Measurements from ENCODE around the gene B4GALNT2. TPM values are rescaled to one million over a fixed set of nuclear protein-coding genes. Genes with fewer than 3 reads are reported as not detected.

The B4GALNT2 gene
- total RNA-seq, 1 experiment from 2014 or later, result 0.05 TPM

- TF ChIP-seq CTCF (IDR thresholded peaks at IDR 0.05; ENCODE audit: unreplicated experiment), result no peak
- Mint-ChIP-seq H3K4me1 (ENCODE audit: insufficient read depth, unreplicated experiment) (no peaks in the 10 kb centered on the region), H3K27me3 (ENCODE audit: insufficient read depth, unreplicated experiment) (peaks cover under 1% of the 10 kb centered on the region), H3K9me3 (ENCODE audit: unreplicated experiment) (no peaks in the 10 kb centered on the region), H3K4me3 (ENCODE audit: unreplicated experiment) (no peak overlapping the region), H3K27ac (ENCODE audit: low read depth, unreplicated experiment) (no peak overlapping the region), H3K36me3 (ENCODE audit: insufficient read depth, unreplicated experiment) (peaks cover 5% of the 10 kb centered on the region)
- no TSS peak for BruUV-seq (replicated peaks)
- CTCF ChIA-PET, result interaction anchor here (0.5 to 1.7 kb wide), 3 partner anchors 30 to 165 kb away, joined by 3 to 10 read pairs (median 7); no protein-coding TSS in a partner anchor
- DNase-seq (ENCODE audit: unreplicated experiment), result no peak
- intact Hi-C loops (cut with micrococcal nuclease), result loop anchor here (10.0 kb wide), 1 partner anchor 143 kb away; no protein-coding TSS in a partner anchor
- POLR2A ChIA-PET, result no interaction called here
Observed at GRCh38 chr17:49197346-49197998, 64.9 kb downstream of the B4GALNT2 start.

- no peaks in the 10 kb centered on the region for H3K4me1 Mint-ChIP-seq (ENCODE audit: insufficient read depth, unreplicated experiment)
- H3K27me3 Mint-ChIP-seq (ENCODE audit: insufficient read depth, unreplicated experiment), result peaks cover 8% of the 10 kb centered on the region
- no peak overlapping the region for H3K27ac Mint-ChIP-seq (ENCODE audit: low read depth, unreplicated experiment)
- no peaks in the 10 kb centered on the region for H3K36me3 Mint-ChIP-seq (ENCODE audit: insufficient read depth, unreplicated experiment)
- no peak for TF ChIP-seq CTCF (IDR thresholded peaks at IDR 0.05; ENCODE audit: unreplicated experiment)
- ChIA-PET CTCF (interaction anchor here (0.5 to 1.7 kb wide), 3 partner anchors 29 to 166 kb away, joined by 3 to 10 read pairs (median 7); no protein-coding TSS in a partner anchor), POLR2A (interaction anchor here (0.6 kb wide), 1 partner anchor 30 kb away, joined by 3 read pairs; no protein-coding TSS in a partner anchor)
- intact Hi-C loops (cut with micrococcal nuclease), result loop anchor here (10.0 kb wide), 1 partner anchor 143 kb away; no protein-coding TSS in a partner anchor
- BruUV-seq (replicated peaks), result no TSS peak
- H3K9me3 Mint-ChIP-seq (ENCODE audit: unreplicated experiment), result no peaks in the 10 kb centered on the region
- no peak for DNase-seq (ENCODE audit: unreplicated experiment)
- H3K4me3 Mint-ChIP-seq (ENCODE audit: unreplicated experiment), result no peak overlapping the region
Observed at GRCh38 chr17:49198211-49198610, 65.6 kb downstream of the B4GALNT2 start.

- intact Hi-C loops (cut with micrococcal nuclease), result no loop called here
- Mint-ChIP-seq H3K36me3 (ENCODE audit: insufficient read depth, unreplicated experiment) (no peaks in the 10 kb centered on the region), H3K27ac (ENCODE audit: low read depth, unreplicated experiment) (no peak overlapping the region), H3K4me1 (ENCODE audit: insufficient read depth, unreplicated experiment) (no peaks in the 10 kb centered on the region), H3K9me3 (ENCODE audit: unreplicated experiment) (no peaks in the 10 kb centered on the region), H3K27me3 (ENCODE audit: insufficient read depth, unreplicated experiment) (peaks cover 31% of the 10 kb centered on the region), H3K4me3 (ENCODE audit: unreplicated experiment) (no peak overlapping the region)
- no TSS peak for BruUV-seq (replicated peaks)
- POLR2A ChIA-PET, result no interaction called here
- CTCF ChIA-PET, result interaction anchor here (0.6 to 1.0 kb wide), 4 partner anchors 19 to 297 kb away, joined by 3 to 5 read pairs (median 3); no protein-coding TSS in a partner anchor
- no peak for TF ChIP-seq CTCF (IDR thresholded peaks at IDR 0.05; ENCODE audit: unreplicated experiment)
- DNase-seq (ENCODE audit: unreplicated experiment), result no peak
Observed at GRCh38 chr17:49200423-49201083, 68.0 kb downstream of the B4GALNT2 start.

- ChIA-PET POLR2A (no interaction called here), CTCF (no interaction called here)
- no peak for DNase-seq (ENCODE audit: unreplicated experiment)
- Mint-ChIP-seq H3K4me1 (ENCODE audit: insufficient read depth, unreplicated experiment) (no peaks in the 10 kb centered on the region), H3K27me3 (ENCODE audit: insufficient read depth, unreplicated experiment) (peaks cover 41% of the 10 kb centered on the region), H3K4me3 (ENCODE audit: unreplicated experiment) (no peak overlapping the region), H3K9me3 (ENCODE audit: unreplicated experiment) (no peaks in the 10 kb centered on the region), H3K27ac (ENCODE audit: low read depth, unreplicated experiment) (no peak overlapping the region), H3K36me3 (ENCODE audit: insufficient read depth, unreplicated experiment) (no peaks in the 10 kb centered on the region)
- intact Hi-C loops (cut with micrococcal nuclease), result no loop called here
- TF ChIP-seq CTCF (IDR thresholded peaks at IDR 0.05; ENCODE audit: unreplicated experiment), result no peak
- BruUV-seq (replicated peaks), result no TSS peak
Observed at GRCh38 chr17:49201481-49201927, 68.9 kb downstream of the B4GALNT2 start.

Measured in MCF 10A (cell line).